ENCODE data around the gene CREB5. TPM values are rescaled to one million over a fixed set of nuclear protein-coding genes. Genes with fewer than 3 reads are reported as not detected.

CREB5 gene
- total and polyA plus RNA-seq, 2 of the 8 experiments (the other 6 are each of a cell fraction or from before 2014, with no cell fraction given): 2.4 to 2.7 TPM

GRCh38 chr7:28750981-28751380, 338.7 kb downstream of the CREB5 start (continued):
- TF ChIP-seq TAF7 (optimal IDR thresholded peaks at IDR 0.05; ENCODE audit: borderline replicate concordance, low read depth, low read length): no peak
- TF ChIP-seq TCF12 (IDR thresholded peaks at IDR 0.05; ENCODE audit: low read depth, low read length): no peak
- TF ChIP-seq KDM1A (IDR thresholded peaks at IDR 0.05; ENCODE audit: borderline replicate concordance, low read length): no peak
- TF ChIP-seq PHF8 (conservative IDR thresholded peaks at IDR 0.05; ENCODE audit: low read depth, low read length): no peak
- TF ChIP-seq BCL11A (IDR thresholded peaks at IDR 0.05; ENCODE audit: low read depth in 2 of 2, low read length in 2 of 2): no peak
- TF ChIP-seq TAF1 (IDR thresholded peaks at IDR 0.05; ENCODE audit: low read depth, low read length): no peak
